ENCODE measurements around the gene FLAD1.

Gene FLAD1

DNA sequence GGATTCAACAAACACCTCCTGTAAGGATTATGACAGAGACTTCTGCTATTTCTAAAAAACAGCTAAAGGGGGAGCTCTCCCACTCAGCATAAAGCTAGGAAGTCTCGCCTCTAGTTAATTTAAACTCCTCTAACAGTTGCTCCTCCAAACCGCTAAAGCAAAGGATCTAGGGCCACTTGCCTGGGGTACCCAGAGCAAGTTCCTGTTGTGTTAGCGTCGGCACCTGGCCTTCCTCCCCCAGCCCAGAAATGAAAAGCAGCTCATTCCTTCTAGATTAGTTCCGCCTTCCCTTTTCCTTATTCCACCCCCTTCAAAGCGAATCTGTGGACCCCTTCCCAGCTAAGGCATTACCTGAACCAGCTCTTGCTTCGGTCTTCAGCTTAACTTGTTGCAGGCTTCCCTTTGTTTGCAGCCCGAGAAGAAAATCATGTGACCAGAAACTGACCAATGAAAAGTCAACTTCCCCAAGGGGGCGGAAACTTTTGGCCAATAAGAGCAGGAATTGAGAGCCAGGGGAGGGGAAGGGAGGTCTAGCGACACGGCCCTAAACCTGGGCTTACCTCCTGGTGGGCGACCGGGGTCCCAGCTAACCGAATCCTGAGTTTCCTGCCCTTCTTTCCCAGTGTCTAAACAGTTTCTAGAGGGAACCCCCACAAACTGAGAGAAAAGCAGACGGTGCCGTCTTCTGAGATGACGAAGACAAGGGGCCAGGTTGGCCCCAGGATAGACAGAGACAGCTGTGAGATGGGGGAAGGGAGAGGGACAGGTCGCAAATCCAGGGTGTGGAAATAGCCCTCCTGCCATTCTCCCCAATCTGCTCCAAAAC, 27.2 kb upstream of the FLAD1 start, which contains the start of gene PBXIP1 (continued):
- TF ChIP-seq, protein P1, sequence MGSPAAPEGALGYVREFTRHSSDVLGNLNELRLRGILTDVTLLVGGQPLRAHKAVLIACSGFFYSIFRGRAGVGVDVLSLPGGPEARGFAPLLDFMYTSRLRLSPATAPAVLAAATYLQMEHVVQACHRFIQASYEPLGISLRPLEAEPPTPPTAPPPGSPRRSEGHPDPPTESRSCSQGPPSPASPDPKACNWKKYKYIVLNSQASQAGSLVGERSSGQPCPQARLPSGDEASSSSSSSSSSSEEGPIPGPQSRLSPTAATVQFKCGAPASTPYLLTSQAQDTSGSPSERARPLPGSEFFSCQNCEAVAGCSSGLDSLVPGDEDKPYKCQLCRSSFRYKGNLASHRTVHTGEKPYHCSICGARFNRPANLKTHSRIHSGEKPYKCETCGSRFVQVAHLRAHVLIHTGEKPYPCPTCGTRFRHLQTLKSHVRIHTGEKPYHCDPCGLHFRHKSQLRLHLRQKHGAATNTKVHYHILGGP (tag by site-specific recombination; IDR thresholded peaks at IDR 0.05) = no peak
- TF ChIP-seq GFI1B (tag by site-specific recombination; IDR thresholded peaks at IDR 0.05) (no peak), ZNF548 (tag by site-specific recombination; IDR thresholded peaks at IDR 0.05) (no peak), ZNF19 (tag by site-specific recombination; IDR thresholded peaks at IDR 0.05; ENCODE audit: low read depth) (no peak), ZFP3 (tag by site-specific recombination; IDR thresholded peaks at IDR 0.05; ENCODE audit: low read depth) (no peak), CTCF (tag by site-specific recombination; IDR thresholded peaks at IDR 0.05) (peak; percentile 20; the same call in 1 of the 2 replicates), ZNF571 (tag by site-specific recombination; IDR thresholded peaks at IDR 0.05) (no peak), MYNN (tag by site-specific recombination; IDR thresholded peaks at IDR 0.05; ENCODE audit: borderline replicate concordance) (no peak), ZNF76 (tag by site-specific recombination; IDR thresholded peaks at IDR 0.05; ENCODE audit: borderline replicate concordance, low read depth) (0 out of 2 replicates have a peak, but pooled peaks have one; percentile 24), ZXDB (tag by site-specific recombination; IDR thresholded peaks at IDR 0.05) (0 out of 2 replicates have a peak, but pooled peaks have one; percentile 29), ZNF747 (tag by site-specific recombination; IDR thresholded peaks at IDR 0.05) (no peak), ZNF501 (tag by site-specific recombination; IDR thresholded peaks at IDR 0.05) (no peak), ZEB2 (tag by site-specific recombination; IDR thresholded peaks at IDR 0.05) (no peak), ZNF266 (tag by site-specific recombination; IDR thresholded peaks at IDR 0.05; ENCODE audit: low read depth) (no peak), MEIS1 (CRISPR knock-in tag; IDR thresholded peaks at IDR 0.05; ENCODE audit: borderline replicate concordance) (no peak), OSR2 (tag by site-specific recombination; IDR thresholded peaks at IDR 0.05) (no peak), PRDM2 (tag by site-specific recombination; IDR thresholded peaks at IDR 0.05; ENCODE audit: borderline replicate concordance) (no peak), ZNF23 (tag by site-specific recombination; IDR thresholded peaks at IDR 0.05; ENCODE audit: borderline replicate concordance) (no peak), KLF10 (tag by site-specific recombination; IDR thresholded peaks at IDR 0.05) (peak; percentile 37; the same call in 1 of the 2 replicates), ZNF214 (tag by site-specific recombination; IDR thresholded peaks at IDR 0.05; ENCODE audit: borderline replicate concordance) (no peak)
- TF ChIP-seq, protein P2, sequence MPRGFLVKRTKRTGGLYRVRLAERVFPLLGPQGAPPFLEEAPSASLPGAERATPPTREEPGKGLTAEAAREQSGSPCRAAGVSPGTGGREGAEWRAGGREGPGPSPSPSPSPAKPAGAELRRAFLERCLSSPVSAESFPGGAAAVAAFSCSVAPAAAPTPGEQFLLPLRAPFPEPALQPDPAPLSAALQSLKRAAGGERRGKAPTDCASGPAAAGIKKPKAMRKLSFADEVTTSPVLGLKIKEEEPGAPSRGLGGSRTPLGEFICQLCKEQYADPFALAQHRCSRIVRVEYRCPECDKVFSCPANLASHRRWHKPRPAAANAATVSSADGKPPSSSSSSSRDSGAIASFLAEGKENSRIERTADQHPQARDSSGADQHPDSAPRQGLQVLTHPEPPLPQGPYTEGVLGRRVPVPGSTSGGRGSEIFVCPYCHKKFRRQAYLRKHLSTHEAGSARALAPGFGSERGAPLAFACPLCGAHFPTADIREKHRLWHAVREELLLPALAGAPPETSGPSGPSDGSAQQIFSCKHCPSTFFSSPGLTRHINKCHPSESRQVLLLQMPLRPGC (tag by site-specific recombination; IDR thresholded peaks at IDR 0.05) = no peak
- TF ChIP-seq, protein P3, sequence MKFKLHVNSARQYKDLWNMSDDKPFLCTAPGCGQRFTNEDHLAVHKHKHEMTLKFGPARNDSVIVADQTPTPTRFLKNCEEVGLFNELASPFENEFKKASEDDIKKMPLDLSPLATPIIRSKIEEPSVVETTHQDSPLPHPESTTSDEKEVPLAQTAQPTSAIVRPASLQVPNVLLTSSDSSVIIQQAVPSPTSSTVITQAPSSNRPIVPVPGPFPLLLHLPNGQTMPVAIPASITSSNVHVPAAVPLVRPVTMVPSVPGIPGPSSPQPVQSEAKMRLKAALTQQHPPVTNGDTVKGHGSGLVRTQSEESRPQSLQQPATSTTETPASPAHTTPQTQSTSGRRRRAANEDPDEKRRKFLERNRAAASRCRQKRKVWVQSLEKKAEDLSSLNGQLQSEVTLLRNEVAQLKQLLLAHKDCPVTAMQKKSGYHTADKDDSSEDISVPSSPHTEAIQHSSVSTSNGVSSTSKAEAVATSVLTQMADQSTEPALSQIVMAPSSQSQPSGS (tag by site-specific recombination; IDR thresholded peaks at IDR 0.05; ENCODE audit: low read depth) = no peak
- TF ChIP-seq, protein P4, sequence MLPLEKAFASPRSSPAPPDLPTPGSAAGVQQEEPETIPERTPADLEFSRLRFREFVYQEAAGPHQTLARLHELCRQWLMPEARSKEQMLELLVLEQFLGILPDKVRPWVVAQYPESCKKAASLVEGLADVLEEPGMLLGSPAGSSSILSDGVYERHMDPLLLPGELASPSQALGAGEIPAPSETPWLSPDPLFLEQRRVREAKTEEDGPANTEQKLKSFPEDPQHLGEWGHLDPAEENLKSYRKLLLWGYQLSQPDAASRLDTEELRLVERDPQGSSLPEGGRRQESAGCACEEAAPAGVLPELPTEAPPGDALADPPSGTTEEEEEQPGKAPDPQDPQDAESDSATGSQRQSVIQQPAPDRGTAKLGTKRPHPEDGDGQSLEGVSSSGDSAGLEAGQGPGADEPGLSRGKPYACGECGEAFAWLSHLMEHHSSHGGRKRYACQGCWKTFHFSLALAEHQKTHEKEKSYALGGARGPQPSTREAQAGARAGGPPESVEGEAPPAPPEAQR (tag by site-specific recombination; IDR thresholded peaks at IDR 0.05) = no peak

Data from HEK293 (cell line).